ENCODE data around the gene ARHGAP15. TPM values are rescaled to one million over a fixed set of nuclear protein-coding genes. Genes with fewer than 3 reads are reported as not detected.

ARHGAP15 gene
- total RNA-seq, 1 donor from 2014 or later, result not detected

DNA sequence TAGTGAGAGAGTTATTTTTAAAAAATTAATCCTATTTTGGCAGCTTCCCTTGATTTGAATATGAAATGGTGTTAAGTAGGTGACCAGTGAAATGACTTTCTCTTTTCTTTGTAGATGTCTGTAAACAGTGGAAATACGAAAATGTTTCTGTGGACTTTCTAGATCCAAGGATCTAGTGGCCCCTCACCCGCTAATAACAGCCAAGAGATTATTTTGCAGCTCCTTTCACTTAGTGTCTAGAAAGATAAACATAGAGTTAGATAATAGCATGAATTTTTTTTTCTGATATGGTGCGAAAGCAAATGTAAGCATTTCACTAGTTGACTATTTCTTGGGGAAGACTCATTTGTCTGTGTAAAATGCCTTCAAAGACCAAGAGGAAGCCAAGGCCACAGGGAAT, 57.7 kb downstream of the ARHGAP15 start:
- H3K27me3 ChIP-seq (ENCODE audit: control insufficient read depth, insufficient read depth, low read length), result no peaks in the 10 kb centered on the region
- H3K36me3 ChIP-seq (ENCODE audit: control insufficient read depth, insufficient read depth, low read length), result no peaks in the 10 kb centered on the region
- no peak overlapping the region for H3K4me3 ChIP-seq (ENCODE audit: low read depth, low read length)
- no peak for TF ChIP-seq CTCF (IDR thresholded peaks at IDR 0.05; ENCODE audit: insufficient read depth, low read length, poor library complexity, severe bottlenecking)
- DNase-seq (ENCODE audit: low read depth), result no peak

- Histone ChIP-seq H3K4me3 (ENCODE audit: low read depth, low read length) (no peak overlapping the region), H3K27me3 (ENCODE audit: control insufficient read depth, insufficient read depth, low read length) (no peaks in the 10 kb centered on the region), H3K36me3 (ENCODE audit: control insufficient read depth, insufficient read depth, low read length) (no peaks in the 10 kb centered on the region)
- no peak for TF ChIP-seq CTCF (IDR thresholded peaks at IDR 0.05; ENCODE audit: insufficient read depth, low read length, poor library complexity, severe bottlenecking)
- DNase-seq (ENCODE audit: low read depth), result no peak
These were observed 61.2 kb downstream of the ARHGAP15 start for GRCh38 chr2:143190431-143190830.

DNA sequence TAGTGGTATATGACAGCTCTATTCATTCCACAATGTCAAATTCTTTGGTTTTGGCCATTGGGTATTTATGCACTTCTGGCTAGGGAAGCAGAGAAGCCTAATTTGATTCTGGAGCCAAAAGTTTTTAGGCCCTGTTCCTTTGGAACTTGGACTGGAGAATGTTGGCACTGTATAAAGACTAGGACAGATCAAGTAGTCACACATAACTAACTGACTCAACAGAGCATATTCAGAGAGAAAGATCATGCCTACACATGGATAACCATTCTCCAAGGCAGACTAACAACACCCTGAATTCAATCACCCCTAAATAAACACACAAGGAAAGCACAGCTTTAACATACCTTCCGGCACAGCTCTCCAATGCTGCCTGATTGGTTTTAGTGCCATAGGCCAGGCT, 62.9 kb downstream of the ARHGAP15 start:
- H3K4me3 ChIP-seq (ENCODE audit: low read depth, low read length), result no peak overlapping the region
- H3K27me3 ChIP-seq (ENCODE audit: control insufficient read depth, insufficient read depth, low read length), result no peaks in the 10 kb centered on the region
- no peak for TF ChIP-seq CTCF (IDR thresholded peaks at IDR 0.05; ENCODE audit: insufficient read depth, low read length, poor library complexity, severe bottlenecking)
- DNase-seq (ENCODE audit: low read depth), result no peak
- H3K36me3 ChIP-seq (ENCODE audit: control insufficient read depth, insufficient read depth, low read length), result no peaks in the 10 kb centered on the region

DNA sequence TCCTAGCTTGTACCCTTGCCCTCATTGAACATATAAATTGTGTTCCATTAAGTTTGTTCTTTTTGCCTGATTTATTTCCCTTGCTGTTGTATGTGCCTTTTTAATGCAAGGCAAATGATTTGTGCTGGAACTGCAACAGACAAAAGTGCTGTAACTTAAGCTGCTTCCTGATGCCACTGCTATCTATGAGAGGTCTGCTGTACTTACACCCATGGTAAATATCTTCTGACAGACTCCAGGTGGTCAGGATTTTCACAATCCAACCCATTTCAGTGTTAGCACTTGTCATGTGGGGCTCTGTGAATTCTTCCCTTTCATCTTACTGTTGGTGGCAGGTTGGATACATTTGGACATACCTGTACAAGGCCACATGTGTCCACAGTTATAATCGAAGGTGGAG, 63.5 kb downstream of the ARHGAP15 start:
- no peak for TF ChIP-seq CTCF (IDR thresholded peaks at IDR 0.05; ENCODE audit: insufficient read depth, low read length, poor library complexity, severe bottlenecking)
- Histone ChIP-seq H3K27me3 (ENCODE audit: control insufficient read depth, insufficient read depth, low read length) (no peaks in the 10 kb centered on the region), H3K4me3 (ENCODE audit: low read depth, low read length) (no peak overlapping the region), H3K36me3 (ENCODE audit: control insufficient read depth, insufficient read depth, low read length) (no peaks in the 10 kb centered on the region)
- DNase-seq (ENCODE audit: low read depth), result no peak

- Histone ChIP-seq H3K4me3 (ENCODE audit: low read depth, low read length) (no peak overlapping the region), H3K27me3 (ENCODE audit: control insufficient read depth, insufficient read depth, low read length) (no peaks in the 10 kb centered on the region), H3K36me3 (ENCODE audit: control insufficient read depth, insufficient read depth, low read length) (no peaks in the 10 kb centered on the region)
- DNase-seq (ENCODE audit: low read depth), result no peak
- TF ChIP-seq CTCF (IDR thresholded peaks at IDR 0.05; ENCODE audit: insufficient read depth, low read length, poor library complexity, severe bottlenecking), result no peak
These were observed 63.9 kb downstream of the ARHGAP15 start for GRCh38 chr2:143193121-143193520.

DNA sequence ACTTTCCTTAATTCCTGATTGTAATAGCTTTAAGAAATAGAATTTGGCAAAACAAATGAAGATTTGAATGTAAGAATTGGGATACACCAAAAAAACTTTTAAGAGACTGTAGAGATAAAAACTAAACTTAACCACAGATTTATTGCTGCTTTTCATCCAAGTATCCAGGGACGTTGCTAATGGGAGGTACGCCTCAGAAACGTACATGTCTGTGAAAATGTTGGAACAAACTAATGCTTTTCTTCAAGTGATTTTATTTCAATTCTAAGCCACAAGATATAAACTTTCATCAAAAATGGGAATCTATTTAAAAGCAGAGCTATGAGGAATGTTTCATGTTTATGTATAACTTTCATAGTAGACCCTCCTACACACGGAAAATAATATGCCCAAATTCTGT, 66.3 kb downstream of the ARHGAP15 start:
- no peaks in the 10 kb centered on the region for H3K36me3 ChIP-seq (ENCODE audit: control insufficient read depth, insufficient read depth, low read length)
- no peak for DNase-seq (ENCODE audit: low read depth)
- H3K27me3 ChIP-seq (ENCODE audit: control insufficient read depth, insufficient read depth, low read length), result no peaks in the 10 kb centered on the region
- no peak overlapping the region for H3K4me3 ChIP-seq (ENCODE audit: low read depth, low read length)
- TF ChIP-seq CTCF (IDR thresholded peaks at IDR 0.05; ENCODE audit: insufficient read depth, low read length, poor library complexity, severe bottlenecking), result no peak

All from kidney epithelial cell (primary cell).